Measurements from ENCODE around the gene SERPINE1.

Gene SERPINE1

GRCh38 chr7:101077303-101078086 lies 49.4 kb upstream of the SERPINE1 start (continued):
- no peak for TF ChIP-seq ZNF639 (tag by site-specific recombination; IDR thresholded peaks at IDR 0.05)
- 0 out of 2 replicates have a peak, but pooled peaks have one; percentile 42 for TF ChIP-seq ZNF391 (tag by site-specific recombination; IDR thresholded peaks at IDR 0.05; ENCODE audit: borderline replicate concordance, low read depth)
- TF ChIP-seq ZNF792 (tag by site-specific recombination; IDR thresholded peaks at IDR 0.05): no peak
- TF ChIP-seq ZNF513 (tag by site-specific recombination; IDR thresholded peaks at IDR 0.05): 0 out of 2 replicates have a peak, but pooled peaks have one; percentile 33
- TF ChIP-seq ZNF621 (tag by site-specific recombination; IDR thresholded peaks at IDR 0.05): no peak
- no peak for TF ChIP-seq ZNF214 (tag by site-specific recombination; IDR thresholded peaks at IDR 0.05; ENCODE audit: borderline replicate concordance)
- TF ChIP-seq SALL2 (tag by site-specific recombination; IDR thresholded peaks at IDR 0.05; ENCODE audit: borderline replicate concordance): no peak
- TF ChIP-seq, protein P1, sequence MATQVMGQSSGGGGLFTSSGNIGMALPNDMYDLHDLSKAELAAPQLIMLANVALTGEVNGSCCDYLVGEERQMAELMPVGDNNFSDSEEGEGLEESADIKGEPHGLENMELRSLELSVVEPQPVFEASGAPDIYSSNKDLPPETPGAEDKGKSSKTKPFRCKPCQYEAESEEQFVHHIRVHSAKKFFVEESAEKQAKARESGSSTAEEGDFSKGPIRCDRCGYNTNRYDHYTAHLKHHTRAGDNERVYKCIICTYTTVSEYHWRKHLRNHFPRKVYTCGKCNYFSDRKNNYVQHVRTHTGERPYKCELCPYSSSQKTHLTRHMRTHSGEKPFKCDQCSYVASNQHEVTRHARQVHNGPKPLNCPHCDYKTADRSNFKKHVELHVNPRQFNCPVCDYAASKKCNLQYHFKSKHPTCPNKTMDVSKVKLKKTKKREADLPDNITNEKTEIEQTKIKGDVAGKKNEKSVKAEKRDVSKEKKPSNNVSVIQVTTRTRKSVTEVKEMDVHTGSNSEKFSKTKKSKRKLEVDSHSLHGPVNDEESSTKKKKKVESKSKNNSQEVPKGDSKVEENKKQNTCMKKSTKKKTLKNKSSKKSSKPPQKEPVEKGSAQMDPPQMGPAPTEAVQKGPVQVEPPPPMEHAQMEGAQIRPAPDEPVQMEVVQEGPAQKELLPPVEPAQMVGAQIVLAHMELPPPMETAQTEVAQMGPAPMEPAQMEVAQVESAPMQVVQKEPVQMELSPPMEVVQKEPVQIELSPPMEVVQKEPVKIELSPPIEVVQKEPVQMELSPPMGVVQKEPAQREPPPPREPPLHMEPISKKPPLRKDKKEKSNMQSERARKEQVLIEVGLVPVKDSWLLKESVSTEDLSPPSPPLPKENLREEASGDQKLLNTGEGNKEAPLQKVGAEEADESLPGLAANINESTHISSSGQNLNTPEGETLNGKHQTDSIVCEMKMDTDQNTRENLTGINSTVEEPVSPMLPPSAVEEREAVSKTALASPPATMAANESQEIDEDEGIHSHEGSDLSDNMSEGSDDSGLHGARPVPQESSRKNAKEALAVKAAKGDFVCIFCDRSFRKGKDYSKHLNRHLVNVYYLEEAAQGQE (tag by site-specific recombination; IDR thresholded peaks at IDR 0.05): no peak
- TF ChIP-seq ZNF624 (tag by site-specific recombination; IDR thresholded peaks at IDR 0.05): no peak
- TF ChIP-seq, protein P2, sequence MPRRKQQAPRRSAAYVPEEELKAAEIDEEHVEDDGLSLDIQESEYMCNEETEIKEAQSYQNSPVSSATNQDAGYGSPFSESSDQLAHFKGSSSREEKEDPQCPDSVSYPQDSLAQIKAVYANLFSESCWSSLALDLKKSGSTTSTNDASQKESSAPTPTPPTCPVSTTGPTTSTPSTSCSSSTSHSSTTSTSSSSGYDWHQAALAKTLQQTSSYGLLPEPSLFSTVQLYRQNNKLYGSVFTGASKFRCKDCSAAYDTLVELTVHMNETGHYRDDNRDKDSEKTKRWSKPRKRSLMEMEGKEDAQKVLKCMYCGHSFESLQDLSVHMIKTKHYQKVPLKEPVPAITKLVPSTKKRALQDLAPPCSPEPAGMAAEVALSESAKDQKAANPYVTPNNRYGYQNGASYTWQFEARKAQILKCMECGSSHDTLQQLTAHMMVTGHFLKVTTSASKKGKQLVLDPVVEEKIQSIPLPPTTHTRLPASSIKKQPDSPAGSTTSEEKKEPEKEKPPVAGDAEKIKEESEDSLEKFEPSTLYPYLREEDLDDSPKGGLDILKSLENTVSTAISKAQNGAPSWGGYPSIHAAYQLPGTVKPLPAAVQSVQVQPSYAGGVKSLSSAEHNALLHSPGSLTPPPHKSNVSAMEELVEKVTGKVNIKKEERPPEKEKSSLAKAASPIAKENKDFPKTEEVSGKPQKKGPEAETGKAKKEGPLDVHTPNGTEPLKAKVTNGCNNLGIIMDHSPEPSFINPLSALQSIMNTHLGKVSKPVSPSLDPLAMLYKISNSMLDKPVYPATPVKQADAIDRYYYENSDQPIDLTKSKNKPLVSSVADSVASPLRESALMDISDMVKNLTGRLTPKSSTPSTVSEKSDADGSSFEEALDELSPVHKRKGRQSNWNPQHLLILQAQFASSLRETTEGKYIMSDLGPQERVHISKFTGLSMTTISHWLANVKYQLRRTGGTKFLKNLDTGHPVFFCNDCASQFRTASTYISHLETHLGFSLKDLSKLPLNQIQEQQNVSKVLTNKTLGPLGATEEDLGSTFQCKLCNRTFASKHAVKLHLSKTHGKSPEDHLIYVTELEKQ (tag by site-specific recombination; IDR thresholded peaks at IDR 0.05; ENCODE audit: borderline replicate concordance): no peak
- TF ChIP-seq, protein P3, sequence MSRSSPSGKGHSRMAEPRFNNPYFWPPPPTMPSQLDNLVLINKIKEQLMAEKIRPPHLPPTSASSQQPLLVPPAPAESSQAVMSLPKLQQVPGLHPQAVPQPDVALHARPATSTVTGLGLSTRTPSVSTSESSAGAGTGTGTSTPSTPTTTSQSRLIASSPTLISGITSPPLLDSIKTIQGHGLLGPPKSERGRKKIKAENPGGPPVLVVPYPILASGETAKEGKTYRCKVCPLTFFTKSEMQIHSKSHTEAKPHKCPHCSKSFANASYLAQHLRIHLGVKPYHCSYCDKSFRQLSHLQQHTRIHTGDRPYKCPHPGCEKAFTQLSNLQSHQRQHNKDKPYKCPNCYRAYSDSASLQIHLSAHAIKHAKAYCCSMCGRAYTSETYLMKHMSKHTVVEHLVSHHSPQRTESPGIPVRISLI (tag by site-specific recombination; IDR thresholded peaks at IDR 0.05): no peak; the same call in 1 of the 2 replicates
- TF ChIP-seq, protein P4, sequence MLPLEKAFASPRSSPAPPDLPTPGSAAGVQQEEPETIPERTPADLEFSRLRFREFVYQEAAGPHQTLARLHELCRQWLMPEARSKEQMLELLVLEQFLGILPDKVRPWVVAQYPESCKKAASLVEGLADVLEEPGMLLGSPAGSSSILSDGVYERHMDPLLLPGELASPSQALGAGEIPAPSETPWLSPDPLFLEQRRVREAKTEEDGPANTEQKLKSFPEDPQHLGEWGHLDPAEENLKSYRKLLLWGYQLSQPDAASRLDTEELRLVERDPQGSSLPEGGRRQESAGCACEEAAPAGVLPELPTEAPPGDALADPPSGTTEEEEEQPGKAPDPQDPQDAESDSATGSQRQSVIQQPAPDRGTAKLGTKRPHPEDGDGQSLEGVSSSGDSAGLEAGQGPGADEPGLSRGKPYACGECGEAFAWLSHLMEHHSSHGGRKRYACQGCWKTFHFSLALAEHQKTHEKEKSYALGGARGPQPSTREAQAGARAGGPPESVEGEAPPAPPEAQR (tag by site-specific recombination; IDR thresholded peaks at IDR 0.05): no peak
- TF ChIP-seq, protein P5, sequence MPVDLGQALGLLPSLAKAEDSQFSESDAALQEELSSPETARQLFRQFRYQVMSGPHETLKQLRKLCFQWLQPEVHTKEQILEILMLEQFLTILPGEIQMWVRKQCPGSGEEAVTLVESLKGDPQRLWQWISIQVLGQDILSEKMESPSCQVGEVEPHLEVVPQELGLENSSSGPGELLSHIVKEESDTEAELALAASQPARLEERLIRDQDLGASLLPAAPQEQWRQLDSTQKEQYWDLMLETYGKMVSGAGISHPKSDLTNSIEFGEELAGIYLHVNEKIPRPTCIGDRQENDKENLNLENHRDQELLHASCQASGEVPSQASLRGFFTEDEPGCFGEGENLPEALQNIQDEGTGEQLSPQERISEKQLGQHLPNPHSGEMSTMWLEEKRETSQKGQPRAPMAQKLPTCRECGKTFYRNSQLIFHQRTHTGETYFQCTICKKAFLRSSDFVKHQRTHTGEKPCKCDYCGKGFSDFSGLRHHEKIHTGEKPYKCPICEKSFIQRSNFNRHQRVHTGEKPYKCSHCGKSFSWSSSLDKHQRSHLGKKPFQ (tag by site-specific recombination; IDR thresholded peaks at IDR 0.05): no peak
- TF ChIP-seq SCRT2 (tag by site-specific recombination; IDR thresholded peaks at IDR 0.05): no peak
- no peak for TF ChIP-seq ZNF785 (tag by site-specific recombination; IDR thresholded peaks at IDR 0.05)
- no peak for TF ChIP-seq ZNF544 (tag by site-specific recombination; IDR thresholded peaks at IDR 0.05)
- TF ChIP-seq ZFP69B (tag by site-specific recombination; IDR thresholded peaks at IDR 0.05): no peak; the same call in 1 of the 2 replicates
- no peak; the same call in 1 of the 2 replicates for TF ChIP-seq ZNF843 (tag by site-specific recombination; IDR thresholded peaks at IDR 0.05)
- TF ChIP-seq YY2 (tag by site-specific recombination; IDR thresholded peaks at IDR 0.05): no peak
- TF ChIP-seq OVOL3 (tag by site-specific recombination; IDR thresholded peaks at IDR 0.05): no peak
- no peak for TF ChIP-seq ZFHX2 (tag by site-specific recombination; conservative IDR thresholded peaks at IDR 0.05)
- no peak for TF ChIP-seq BCL11B (tag by site-specific recombination; IDR thresholded peaks at IDR 0.05; ENCODE audit: low read depth)
- peak; percentile 54 for TF ChIP-seq SP3 (tag by site-specific recombination; IDR thresholded peaks at IDR 0.05)
- TF ChIP-seq ZEB2 (tag by site-specific recombination; IDR thresholded peaks at IDR 0.05): peak; percentile 86

Measured in HEK293 (cell line).